Fibroblast of gingiva (primary cell): ENCODE results near the gene FAM227B.
"Not testable (repeated sequence)": the region's sequence is repeated elsewhere in the genome, so short reads cannot be mapped to it uniquely, and the experiment has no call there.

ENCODE experiments used
- DNase-seq: peaks from one replicate; pipeline ENCODE4 v3.0.0-alpha.2; 2011; ENCODE audit warnings: low read depth

The FAM227B gene

GRCh38 chr15:49372366-49372765 is 248.3 kb downstream of the FAM227B start:
- DNase-seq, result no peak

- DNase-seq, result peak; percentile 33
Observed at GRCh38 chr15:49370782-49371181, 249.8 kb downstream of the FAM227B start.

GRCh38 chr15:49366496-49366895 is 254.1 kb downstream of the FAM227B start:
- no peak for DNase-seq

- DNase-seq, result peak; percentile 24
Observed at GRCh38 chr15:49361370-49361769, 259.2 kb downstream of the FAM227B start.

- not testable (repeated sequence) for DNase-seq
Observed at GRCh38 chr15:49354439-49354838, 266.2 kb downstream of the FAM227B start.

GRCh38 chr15:49343546-49343945 is 277.1 kb downstream of the FAM227B start:
- no peak for DNase-seq

GRCh38 chr15:49339656-49340055 is 281.0 kb downstream of the FAM227B start:
- DNase-seq, result no peak

GRCh38 chr15:49331951-49332350 is 288.7 kb downstream of the FAM227B start:
- DNase-seq, result no peak

- DNase-seq, result no peak
Observed at GRCh38 chr15:49331442-49331841, 289.2 kb downstream of the FAM227B start.

GRCh38 chr15:49330166-49330565 is 290.5 kb downstream of the FAM227B start:
- DNase-seq, result peak; percentile 34

- DNase-seq, result no peak
Observed at GRCh38 chr15:49328941-49329340, 291.7 kb downstream of the FAM227B start.

GRCh38 chr15:49327927-49328326 is 292.7 kb downstream of the FAM227B start:
- no peak for DNase-seq

- no peak for DNase-seq
Observed at GRCh38 chr15:49323207-49323606, 297.4 kb downstream of the FAM227B start.

- no peak for DNase-seq
Observed at GRCh38 chr15:49320351-49320750, 300.3 kb downstream of the FAM227B start.

GRCh38 chr15:49315391-49315823 is 305.2 kb downstream of the FAM227B start:
- no peak for DNase-seq

GRCh38 chr15:49314716-49315115 is 305.9 kb downstream of the FAM227B start:
- DNase-seq, result no peak

GRCh38 chr15:49313650-49314049 is 307.0 kb downstream of the FAM227B start:
- peak; percentile 81 for DNase-seq

GRCh38 chr15:49309889-49310288 is 310.7 kb downstream of the FAM227B start:
- DNase-seq, result no peak

- DNase-seq, result no peak
Observed at GRCh38 chr15:49308686-49309085, 311.9 kb downstream of the FAM227B start.

- DNase-seq, result no peak
Observed at GRCh38 chr15:49306551-49306950, 314.1 kb downstream of the FAM227B start.

GRCh38 chr15:49303003-49303402 is 317.6 kb downstream of the FAM227B start:
- DNase-seq, result no peak

GRCh38 chr15:49301562-49301961 is 319.1 kb downstream of the FAM227B start:
- no peak for DNase-seq

- no peak for DNase-seq
Observed at GRCh38 chr15:49300856-49301255, 319.8 kb downstream of the FAM227B start.

GRCh38 chr15:49297584-49297983 is 323.0 kb downstream of the FAM227B start:
- DNase-seq, result no peak

- DNase-seq, result no peak
Observed at GRCh38 chr15:49296258-49296657, 324.4 kb downstream of the FAM227B start.
